GM15510 (cell line): ENCODE measurements around the gene OR51D1.

Experiments used
- POLR2A ChIP-seq: IDR thresholded peaks from 3 replicates; pipeline ENCODE4 v1.6.1; 2011; ENCODE audit warnings: borderline replicate concordance; ENCODE audit not compliant: insufficient read length; ENCODE audit errors: extremely low read depth

The OR51D1 gene

GRCh38 chr11:4672470-4672869 is 35.2 kb downstream of the OR51D1 start:
- no peak for TF ChIP-seq POLR2A

- no peak for TF ChIP-seq POLR2A
These were observed 36.5 kb downstream of the OR51D1 start for GRCh38 chr11:4673781-4674180.

- TF ChIP-seq POLR2A, result no peak
These were observed 40.7 kb downstream of the OR51D1 start for GRCh38 chr11:4677948-4678347.

GRCh38 chr11:4680341-4680740 is 43.1 kb downstream of the OR51D1 start:
- TF ChIP-seq POLR2A, result no peak

- TF ChIP-seq POLR2A, result no peak
These were observed 45.5 kb downstream of the OR51D1 start for GRCh38 chr11:4682623-4683419.

GRCh38 chr11:4684631-4685285 is 47.5 kb downstream of the OR51D1 start:
- TF ChIP-seq POLR2A, result no peak
